ENCODE data around the gene SAP30L.

- no peak for TF ChIP-seq EZH2 (optimal IDR thresholded peaks at IDR 0.05; ENCODE audit: low read depth, low read length)
- TF ChIP-seq CTCF (IDR thresholded peaks at IDR 0.05; ENCODE audit: low read length): no peak
Measured at GRCh38 chr5:154498994-154499393, 53.2 kb downstream of the SAP30L start.
